IPS-18a (cell line): ENCODE data around the gene AFDN.
A peak's percentile ranks its signal among the peaks of the same experiment; 100 is the strongest.

ENCODE experiments used
- H3K27ac ChIP-seq: one replicate; pipeline ENCODE4 v1.5.1; 2013; ENCODE audit warnings: low read length
- H3K27me3 ChIP-seq: one replicate; pipeline ENCODE4 v1.6.1; 2013; ENCODE audit warnings: mild to moderate bottlenecking, low read length; ENCODE audit not compliant: control insufficient read depth, insufficient read depth
- H3K36me3 ChIP-seq: one replicate; pipeline ENCODE4 v1.6.1; 2013; ENCODE audit warnings: low read depth, low read length; ENCODE audit not compliant: control insufficient read depth
- H3K4me1 ChIP-seq: one replicate; pipeline ENCODE4 v1.6.1; 2013; ENCODE audit warnings: low read depth, low read length; ENCODE audit not compliant: control insufficient read depth
- H3K4me3 ChIP-seq: one replicate; pipeline ENCODE4 v1.5.1; 2013; ENCODE audit warnings: low read length
- H3K9ac ChIP-seq: one replicate; pipeline ENCODE4 v1.6.1; 2013; ENCODE audit warnings: mild to moderate bottlenecking, low read length, moderate library complexity
- H3K9me3 ChIP-seq: one replicate; pipeline ENCODE4 v1.6.1; 2013; ENCODE audit warnings: low read depth, low read length; ENCODE audit not compliant: control insufficient read depth

The AFDN gene

GRCh38 chr6:167826896-167827582 lies at the start of gene AFDN:
TSS of gene AFDN (plus strand) at chr6:167826911. CDS start at chr6:167827133, 222 bp downstream.
- Histone ChIP-seq H3K27me3 (peaks cover 3% of the 10 kb centered on the region), H3K36me3 (no peaks in the 10 kb centered on the region), H3K9ac (peak within 1 kb of the TSS; percentile 83), H3K9me3 (no peaks in the 10 kb centered on the region), H3K4me1 (peaks cover 21% of the 10 kb centered on the region), H3K4me3 (peak within 1 kb of the TSS; percentile 93), H3K27ac (no peak within 1 kb of the TSS)

GRCh38 chr6:167778497-167779128 lies 48.1 kb upstream of the AFDN start:
- Histone ChIP-seq H3K27me3 (no peaks in the 10 kb centered on the region), H3K4me1 (no peaks in the 10 kb centered on the region), H3K4me3 (no peak overlapping the region), H3K36me3 (no peaks in the 10 kb centered on the region), H3K9ac (no peak overlapping the region), H3K27ac (no peak overlapping the region), H3K9me3 (no peaks in the 10 kb centered on the region)

GRCh38 chr6:167779129-167779992 lies 47.4 kb upstream of the AFDN start:
- Histone ChIP-seq H3K4me1 (no peaks in the 10 kb centered on the region), H3K27me3 (no peaks in the 10 kb centered on the region), H3K36me3 (no peaks in the 10 kb centered on the region), H3K4me3 (no peak overlapping the region), H3K9ac (no peak overlapping the region), H3K27ac (no peak overlapping the region), H3K9me3 (no peaks in the 10 kb centered on the region)

GRCh38 chr6:167779993-167780655 lies 46.6 kb upstream of the AFDN start:
- no peak overlapping the region for H3K9ac ChIP-seq
- no peaks in the 10 kb centered on the region for H3K36me3 ChIP-seq
- H3K27me3 ChIP-seq: no peaks in the 10 kb centered on the region
- no peak overlapping the region for H3K27ac ChIP-seq
- H3K9me3 ChIP-seq: no peaks in the 10 kb centered on the region
- H3K4me3 ChIP-seq: no peak overlapping the region
- H3K4me1 ChIP-seq: no peaks in the 10 kb centered on the region

- Histone ChIP-seq H3K4me1 (no peaks in the 10 kb centered on the region), H3K27me3 (no peaks in the 10 kb centered on the region), H3K27ac (no peak overlapping the region), H3K9me3 (no peaks in the 10 kb centered on the region), H3K36me3 (no peaks in the 10 kb centered on the region), H3K9ac (no peak overlapping the region), H3K4me3 (no peak overlapping the region)
Observed at GRCh38 chr6:167781066-167781767, 45.5 kb upstream of the AFDN start.

GRCh38 chr6:167781868-167782267 lies 44.8 kb upstream of the AFDN start:
- Histone ChIP-seq H3K4me3 (no peak overlapping the region), H3K27ac (no peak overlapping the region), H3K4me1 (no peaks in the 10 kb centered on the region), H3K27me3 (no peaks in the 10 kb centered on the region), H3K9me3 (no peaks in the 10 kb centered on the region), H3K36me3 (no peaks in the 10 kb centered on the region), H3K9ac (no peak overlapping the region)

GRCh38 chr6:167782698-167783517 lies 43.8 kb upstream of the AFDN start:
- Histone ChIP-seq H3K4me3 (no peak overlapping the region), H3K9me3 (no peaks in the 10 kb centered on the region), H3K27ac (no peak overlapping the region), H3K27me3 (no peaks in the 10 kb centered on the region), H3K4me1 (no peaks in the 10 kb centered on the region), H3K9ac (no peak overlapping the region), H3K36me3 (no peaks in the 10 kb centered on the region)

- no peak overlapping the region for H3K4me3 ChIP-seq
- no peaks in the 10 kb centered on the region for H3K27me3 ChIP-seq
- no peaks in the 10 kb centered on the region for H3K36me3 ChIP-seq
- H3K9ac ChIP-seq: no peak overlapping the region
- H3K4me1 ChIP-seq: no peaks in the 10 kb centered on the region
- H3K27ac ChIP-seq: no peak overlapping the region
- H3K9me3 ChIP-seq: no peaks in the 10 kb centered on the region
Observed at GRCh38 chr6:167786853-167787675, 39.6 kb upstream of the AFDN start.

GRCh38 chr6:167787896-167788562 lies 38.7 kb upstream of the AFDN start:
- H3K9me3 ChIP-seq: no peaks in the 10 kb centered on the region
- H3K36me3 ChIP-seq: no peaks in the 10 kb centered on the region
- H3K9ac ChIP-seq: no peak overlapping the region
- H3K4me1 ChIP-seq: no peaks in the 10 kb centered on the region
- no peaks in the 10 kb centered on the region for H3K27me3 ChIP-seq
- no peak overlapping the region for H3K27ac ChIP-seq
- no peak overlapping the region for H3K4me3 ChIP-seq
